Measurements from ENCODE around the gene DDX46. TPM values are rescaled to one million over a fixed set of nuclear protein-coding genes. Genes with fewer than 3 reads are reported as not detected.

Gene DDX46
- total RNA-seq (2022; extraction: Qiagen RNA extraction) = 58.2 to 77.1 TPM (median 72.3 TPM) in 5 replicates

GRCh38 chr5:134758504-134759341, at the start of gene DDX46:
DDX46 (plus strand) TSS chr5:134758779; CDS start chr5:134758939, 160 bp downstream.

GRCh38 chr5:134738133-134738962, 20.2 kb upstream of the DDX46 start, which contains the start of gene CAMLG:
CAMLG (plus strand) TSS chr5:134738548; CDS start chr5:134738621, 73 bp downstream.

DNA sequence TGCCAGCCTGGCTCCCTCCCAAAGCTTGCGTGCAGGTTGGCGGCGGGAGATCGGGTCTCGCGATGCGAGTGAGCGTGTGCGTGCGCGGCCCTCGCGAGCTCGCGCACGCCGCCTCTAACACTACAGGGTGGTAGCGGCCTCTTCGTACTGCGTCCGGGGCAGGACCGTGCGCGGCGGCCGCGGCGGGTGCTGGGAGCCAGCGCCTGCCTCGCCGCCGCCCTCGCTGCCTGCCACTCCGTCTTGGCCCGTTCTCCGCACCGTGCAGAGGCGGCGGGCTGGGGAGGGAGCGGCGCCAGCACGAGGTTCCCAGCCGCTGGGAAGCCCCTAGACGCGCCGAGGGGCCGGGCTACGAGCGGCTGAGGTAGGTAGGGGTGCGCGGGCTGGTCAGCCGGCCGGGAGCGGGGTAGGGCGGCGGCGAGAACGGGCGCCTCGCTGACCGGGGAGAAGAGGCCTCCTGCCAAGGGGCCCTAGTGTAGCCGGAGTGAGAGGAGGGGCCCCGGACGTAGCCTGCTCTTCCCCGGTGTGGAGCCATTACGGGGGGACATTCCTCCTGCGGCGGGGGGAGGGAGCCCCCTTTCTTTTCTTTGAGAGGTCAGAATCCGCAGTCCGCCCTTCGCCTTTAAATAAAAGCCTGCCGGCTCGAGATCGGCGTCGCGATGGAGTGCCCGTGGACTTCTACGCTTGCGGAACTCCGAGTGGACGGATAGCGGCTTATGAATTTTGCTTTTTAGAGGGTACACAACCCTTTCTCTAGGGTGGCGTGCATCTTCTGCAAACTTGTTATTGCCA, 87.5 kb downstream of the DDX46 start, which contains the start of gene C5orf24:
Gene C5orf24 (plus strand): TSS at position 117 of the 789 bp plus-strand sequence. CDS start 8,933 bp downstream, outside the sequence.

GRCh38 chr5:134873987-134874830, 115.6 kb downstream of the DDX46 start, which contains the start of gene TXNDC15:
TXNDC15 (plus strand) TSS chr5:134874371; CDS start chr5:134874428, 57 bp downstream.

Other genes with a start within 250 kb of the DDX46 start
- gene JADE2, start 233.1 kb upstream of the DDX46 start, total RNA-seq (2022; extraction: Qiagen RNA extraction) = 25.8 to 42.7 TPM (median 40.1 TPM) in 5 replicates
- gene SAR1B, start 126.0 kb upstream of the DDX46 start, total RNA-seq (2022; extraction: Qiagen RNA extraction) = 46.1 to 65.9 TPM (median 50.4 TPM) in 5 replicates
- gene SEC24A, start 110.0 kb upstream of the DDX46 start, total RNA-seq (2022; extraction: Qiagen RNA extraction) = 10.8 to 18.5 TPM (median 17.5 TPM) in 5 replicates
- gene CAMLG, start 20.2 kb upstream of the DDX46 start, total RNA-seq (2022; extraction: Qiagen RNA extraction) = 21.6 to 26.8 TPM (median 25.9 TPM) in 5 replicates
- 15.9 to 26.0 TPM (median 24.3 TPM) in 5 replicates for gene C5orf24, start 87.2 kb downstream of the DDX46 start, total RNA-seq (2022; extraction: Qiagen RNA extraction)
- gene TXNDC15, start 115.6 kb downstream of the DDX46 start, total RNA-seq (2022; extraction: Qiagen RNA extraction) = 53.3 to 62.7 TPM (median 56.3 TPM) in 5 replicates
- gene PCBD2, start 146.4 kb downstream of the DDX46 start, total RNA-seq (2022; extraction: Qiagen RNA extraction) = 9.4 to 11.3 TPM (median 10.8 TPM) in 5 replicates
- 0.21 to 0.49 TPM (median 0.37 TPM) in 5 replicates for gene CATSPER3, start 209.1 kb downstream of the DDX46 start, total RNA-seq (2022; extraction: Qiagen RNA extraction)

All from A549 treated with dexamethasone at 1 μM for 4 hours (cell line).